Measurements from ENCODE around the gene ALG3.
A peak's percentile ranks its signal among the peaks of the same experiment; 100 is the strongest.

The ALG3 gene

DNA sequence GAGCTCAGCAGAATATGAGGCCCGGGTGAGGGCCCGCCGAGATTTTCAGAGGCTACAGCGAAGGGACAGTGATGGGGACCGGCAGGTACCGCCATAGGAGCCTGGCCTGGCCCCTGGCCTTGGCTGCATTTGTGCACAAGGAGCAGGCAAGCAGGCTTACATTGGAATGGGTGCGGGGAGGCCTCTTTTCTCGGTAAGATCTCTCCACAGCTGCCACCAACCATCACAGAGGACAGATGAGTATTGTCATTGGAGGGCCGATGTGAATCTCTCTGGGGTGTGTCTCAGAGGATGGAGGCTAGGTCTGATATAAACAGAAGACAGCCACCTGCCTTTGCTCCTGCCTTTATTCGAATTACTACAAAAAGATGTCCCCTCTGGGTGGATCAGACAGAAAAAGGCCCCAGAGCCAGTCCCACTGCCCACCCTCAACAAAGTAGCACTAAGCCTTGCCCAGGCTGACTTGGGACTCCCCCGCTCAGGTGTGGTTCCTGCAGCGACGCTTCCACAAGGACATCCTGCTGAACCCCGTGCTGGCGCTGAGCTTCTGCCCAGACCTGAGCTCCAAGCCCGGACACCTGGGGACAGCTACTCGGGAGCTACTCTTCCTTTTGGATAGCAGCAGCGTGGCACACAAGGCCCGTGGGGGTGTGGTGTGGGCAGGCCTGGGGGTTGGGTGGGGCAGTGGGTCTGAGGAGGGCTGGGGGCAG is 13.9 kb downstream of the ALG3 start:
- H3K4me3 ChIP-seq (replicated peaks; ENCODE audit: low read depth, low read length), result no peak overlapping the region
- DNase-seq (ENCODE audit: low read depth), result no peak
- TF ChIP-seq, protein P1, sequence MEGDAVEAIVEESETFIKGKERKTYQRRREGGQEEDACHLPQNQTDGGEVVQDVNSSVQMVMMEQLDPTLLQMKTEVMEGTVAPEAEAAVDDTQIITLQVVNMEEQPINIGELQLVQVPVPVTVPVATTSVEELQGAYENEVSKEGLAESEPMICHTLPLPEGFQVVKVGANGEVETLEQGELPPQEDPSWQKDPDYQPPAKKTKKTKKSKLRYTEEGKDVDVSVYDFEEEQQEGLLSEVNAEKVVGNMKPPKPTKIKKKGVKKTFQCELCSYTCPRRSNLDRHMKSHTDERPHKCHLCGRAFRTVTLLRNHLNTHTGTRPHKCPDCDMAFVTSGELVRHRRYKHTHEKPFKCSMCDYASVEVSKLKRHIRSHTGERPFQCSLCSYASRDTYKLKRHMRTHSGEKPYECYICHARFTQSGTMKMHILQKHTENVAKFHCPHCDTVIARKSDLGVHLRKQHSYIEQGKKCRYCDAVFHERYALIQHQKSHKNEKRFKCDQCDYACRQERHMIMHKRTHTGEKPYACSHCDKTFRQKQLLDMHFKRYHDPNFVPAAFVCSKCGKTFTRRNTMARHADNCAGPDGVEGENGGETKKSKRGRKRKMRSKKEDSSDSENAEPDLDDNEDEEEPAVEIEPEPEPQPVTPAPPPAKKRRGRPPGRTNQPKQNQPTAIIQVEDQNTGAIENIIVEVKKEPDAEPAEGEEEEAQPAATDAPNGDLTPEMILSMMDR (IDR thresholded peaks at IDR 0.05; ENCODE audit: low read length, missing control alignments), result no peak

DNA sequence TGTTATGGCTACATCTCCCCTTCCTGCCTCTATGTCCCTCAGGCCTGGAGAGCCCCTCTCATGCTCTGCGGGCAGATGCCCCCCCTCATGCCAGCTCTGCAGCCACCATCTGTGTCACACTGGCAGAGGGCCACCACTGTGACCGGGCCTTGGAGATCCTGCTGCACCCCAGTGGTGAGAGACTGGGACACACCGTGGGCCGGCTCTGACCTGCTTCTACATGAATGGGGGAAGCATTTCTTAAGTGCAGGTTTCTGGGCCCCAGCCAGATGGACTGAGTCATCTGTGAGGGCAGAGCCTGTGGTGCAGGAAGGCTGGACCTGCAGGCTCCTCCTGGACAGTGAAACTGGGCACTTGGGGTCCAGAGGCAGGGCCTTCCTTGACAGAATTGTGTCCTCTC is 14.5 kb downstream of the ALG3 start:
- DNase-seq (ENCODE audit: low read depth), result peak; percentile 85
- no peak overlapping the region for H3K4me3 ChIP-seq (replicated peaks; ENCODE audit: low read depth, low read length)
- TF ChIP-seq, protein P1 (IDR thresholded peaks at IDR 0.05; ENCODE audit: low read length, missing control alignments), result peak; percentile 20

DNA sequence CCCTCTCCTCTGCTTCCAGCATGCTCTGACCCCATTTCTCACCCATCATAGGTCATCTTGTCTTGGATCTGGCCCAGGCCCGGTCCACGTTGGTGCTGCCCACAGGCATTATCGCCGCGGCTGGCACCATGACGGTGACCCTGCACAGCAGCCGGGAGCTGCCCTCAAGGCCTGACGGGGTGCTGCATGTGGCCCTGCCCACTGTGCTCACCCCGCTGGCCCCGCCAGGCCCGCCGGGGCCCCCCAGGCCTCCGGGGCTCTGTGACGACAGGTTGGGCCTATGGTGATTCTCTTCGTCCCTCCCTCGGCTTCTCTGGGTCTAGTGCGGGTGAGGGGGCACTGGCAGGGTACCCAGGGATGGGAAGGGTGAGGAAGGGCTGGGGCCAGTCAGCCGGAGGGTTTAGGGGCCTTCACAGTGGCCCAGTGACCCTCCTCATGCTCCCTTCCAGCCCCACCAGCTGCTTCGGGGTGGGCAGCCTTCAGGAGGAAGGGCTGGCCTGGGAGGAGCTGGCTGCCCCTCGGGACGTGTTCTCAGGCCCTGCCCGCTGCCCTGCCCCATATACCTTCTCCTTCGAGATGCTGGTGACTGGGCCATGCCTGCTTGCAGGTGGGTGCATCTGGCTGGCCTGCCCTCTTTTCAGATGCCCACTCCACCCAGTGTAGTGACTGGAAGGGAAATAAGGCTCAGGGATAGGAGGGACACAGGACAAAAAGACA is 15.5 kb downstream of the ALG3 start:
- no peak for DNase-seq (ENCODE audit: low read depth)
- H3K4me3 ChIP-seq (replicated peaks; ENCODE audit: low read depth, low read length), result no peak overlapping the region
- TF ChIP-seq, protein P1 (IDR thresholded peaks at IDR 0.05; ENCODE audit: low read length, missing control alignments), result no peak

DNA sequence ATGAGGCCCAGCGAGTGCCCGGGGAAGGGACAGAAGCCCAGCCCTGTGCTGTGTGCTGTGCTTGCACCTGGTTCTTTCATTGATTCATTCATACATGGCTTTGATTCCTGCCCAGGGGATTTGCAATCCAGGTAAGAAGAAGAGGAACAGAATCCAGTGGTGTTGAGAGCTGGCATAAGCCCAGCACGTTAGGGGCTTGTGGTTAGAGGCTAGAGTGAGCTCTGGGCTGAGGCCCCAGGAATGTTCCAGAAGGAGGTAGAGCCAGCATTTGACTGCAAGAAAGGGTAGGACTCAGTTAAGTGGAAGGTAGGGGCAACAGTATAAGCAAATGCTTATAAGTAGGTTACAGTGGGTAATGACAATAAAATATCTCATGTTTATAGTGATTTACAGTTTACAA is 17.1 kb downstream of the ALG3 start:
- no peak for DNase-seq (ENCODE audit: low read depth)
- no peak overlapping the region for H3K4me3 ChIP-seq (replicated peaks; ENCODE audit: low read depth, low read length)
- TF ChIP-seq, protein P1 (IDR thresholded peaks at IDR 0.05; ENCODE audit: low read length, missing control alignments), result no peak

DNA sequence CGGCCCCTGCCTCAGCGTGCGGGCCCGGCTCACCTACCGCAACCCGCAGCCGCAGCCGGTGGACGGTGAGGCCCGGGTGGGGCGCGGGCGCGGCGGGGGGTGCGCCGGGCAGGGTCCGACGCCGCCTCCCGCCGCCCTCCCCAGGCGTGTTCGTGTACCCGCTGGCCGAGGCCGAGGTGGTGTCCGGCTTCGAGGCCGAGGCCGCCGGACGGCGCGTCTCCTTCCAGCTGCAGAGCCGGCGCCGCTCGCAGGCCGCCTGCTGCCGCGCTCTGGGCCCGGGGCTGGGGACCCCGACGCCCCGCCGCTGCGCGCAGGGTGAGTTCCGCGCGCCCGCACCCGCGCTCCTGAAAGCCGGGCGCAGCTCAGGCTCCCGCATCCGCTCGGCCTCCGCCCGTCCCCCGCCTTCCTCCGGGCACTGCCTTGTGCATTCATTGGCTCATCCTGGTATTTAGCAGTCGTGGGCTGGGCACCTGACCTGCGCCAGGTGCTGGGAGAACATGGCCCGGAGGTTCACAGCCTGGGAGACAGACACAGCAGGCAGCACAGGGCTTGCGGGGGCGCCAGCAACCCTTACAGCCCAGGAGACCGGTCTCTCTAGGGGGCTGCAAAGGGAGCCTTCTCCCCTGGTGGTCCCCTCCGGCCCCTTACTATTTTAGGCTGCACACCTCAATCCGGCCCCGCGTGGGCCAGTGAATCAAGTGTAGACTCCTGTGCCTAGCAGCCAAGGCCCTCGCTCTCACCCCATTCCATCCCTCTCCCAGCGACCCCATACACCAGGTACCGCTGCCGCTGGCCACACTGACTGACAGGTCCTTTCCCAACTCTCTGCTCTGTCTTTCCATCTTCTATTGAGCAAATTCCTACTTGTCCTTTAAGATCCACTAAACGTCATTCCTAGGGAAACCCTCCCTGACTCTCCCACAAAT is 17.9 kb downstream of the ALG3 start:
- H3K4me3 ChIP-seq (replicated peaks; ENCODE audit: low read depth, low read length), result no peak overlapping the region
- TF ChIP-seq, protein P1 (IDR thresholded peaks at IDR 0.05; ENCODE audit: low read length, missing control alignments), result no peak
- no peak for DNase-seq (ENCODE audit: low read depth)

DNA sequence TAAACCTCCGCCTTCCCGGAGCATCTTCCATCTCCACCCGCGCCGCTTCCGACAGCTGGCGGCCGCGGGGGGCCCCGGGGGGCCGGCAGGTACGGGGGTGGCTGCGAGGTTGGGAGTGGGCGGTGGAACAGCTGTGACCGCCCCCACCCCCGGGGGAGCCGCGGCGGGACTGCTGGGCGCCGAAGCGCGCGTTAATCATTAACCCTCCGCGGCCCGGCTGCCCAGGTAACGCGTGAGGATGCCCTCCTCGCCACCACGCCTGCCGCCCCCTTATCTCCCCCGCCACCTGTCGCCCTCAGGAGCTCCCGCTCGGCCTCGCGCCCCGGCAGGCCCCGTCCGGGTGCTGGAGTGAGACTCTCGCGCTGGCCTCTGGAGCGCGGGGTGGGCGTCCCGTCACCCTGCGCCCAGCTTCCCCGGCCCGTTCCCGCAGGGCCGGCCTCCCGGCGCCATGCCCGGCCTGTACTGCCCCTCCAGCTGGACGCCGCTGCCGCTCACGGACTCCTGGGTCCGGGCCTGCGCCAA is 18.6 kb downstream of the ALG3 start:
- H3K4me3 ChIP-seq (replicated peaks; ENCODE audit: low read depth, low read length), result no peak overlapping the region
- no peak for DNase-seq (ENCODE audit: low read depth)
- TF ChIP-seq, protein P1 (IDR thresholded peaks at IDR 0.05; ENCODE audit: low read length, missing control alignments), result no peak

All from fibroblast of pulmonary artery (primary cell).